Activated CD8-positive, alpha-beta memory T cell treated with anti-CD3 and anti-CD28 coated beads for 1 hour (primary cell): ENCODE data around the gene ITGB4.

Experiments
- DNase-seq, 2 donors: peaks; one replicate each; pipeline ENCODE4 v3.0.0-alpha.2; 2020; ENCODE audit warnings: low read depth in 1 of 2; ENCODE audit errors: extremely low read depth in 1 of 2

ITGB4 gene

GRCh38 chr17:75731086-75731715 lies 9.9 kb downstream of the ITGB4 start:
- DNase-seq = no peak

- DNase-seq = no peak
Observed at GRCh38 chr17:75731716-75732498, 10.6 kb downstream of the ITGB4 start.

- no peak for DNase-seq
Observed at GRCh38 chr17:75733471-75733870, 12.2 kb downstream of the ITGB4 start.

- DNase-seq = no peak
Observed at GRCh38 chr17:75734674-75735294, 13.5 kb downstream of the ITGB4 start.

GRCh38 chr17:75736173-75736835 lies 15.0 kb downstream of the ITGB4 start:
- no peak for DNase-seq

- DNase-seq = no peak
Observed at GRCh38 chr17:75737133-75737962, 16.1 kb downstream of the ITGB4 start.

- DNase-seq = no peak
Observed at GRCh38 chr17:75738218-75738802, 17.1 kb downstream of the ITGB4 start.

GRCh38 chr17:75739174-75739573 lies 17.9 kb downstream of the ITGB4 start:
- no peak for DNase-seq

- no peak for DNase-seq
Observed at GRCh38 chr17:75739801-75740200, 18.5 kb downstream of the ITGB4 start.

- DNase-seq = no peak
Observed at GRCh38 chr17:75740215-75740614, 19.0 kb downstream of the ITGB4 start.

- DNase-seq = no peak
Observed at GRCh38 chr17:75740631-75741077, 19.4 kb downstream of the ITGB4 start.

GRCh38 chr17:75742337-75742736 lies 21.1 kb downstream of the ITGB4 start:
- no peak for DNase-seq

GRCh38 chr17:75743625-75744206 lies 22.5 kb downstream of the ITGB4 start:
- DNase-seq = no peak

- DNase-seq = no peak
Observed at GRCh38 chr17:75748706-75749105, 27.4 kb downstream of the ITGB4 start.

GRCh38 chr17:75749545-75750389 lies 28.5 kb downstream of the ITGB4 start:
- peak; percentile 72 to 90 for DNase-seq

GRCh38 chr17:75750661-75751423 lies 29.6 kb downstream of the ITGB4 start:
- no peak for DNase-seq

- DNase-seq = no peak
Observed at GRCh38 chr17:75751676-75752404, 30.6 kb downstream of the ITGB4 start.

- no peak for DNase-seq
Observed at GRCh38 chr17:75752405-75752709, 31.1 kb downstream of the ITGB4 start.
